Activated gamma-delta T cell (primary cell): Measurements from ENCODE around the gene DCLK1.
A peak's percentile ranks its signal among the peaks of the same experiment; 100 is the strongest.

Source experiments
- DNase-seq: peaks from one replicate; lab custom pipeline; 2025; lab: John Stamatoyannopoulos, UW

Gene DCLK1

GRCh38 chr13:35947315-35947714, 183.9 kb downstream of the DCLK1 start:
- no peak for DNase-seq

- DNase-seq, result no peak
Measured at GRCh38 chr13:35945368-35945767, 185.8 kb downstream of the DCLK1 start.

GRCh38 chr13:35941374-35941773, 189.8 kb downstream of the DCLK1 start:
- no peak for DNase-seq

- DNase-seq, result no peak
Measured at GRCh38 chr13:35940734-35941133, 190.4 kb downstream of the DCLK1 start.

GRCh38 chr13:35936246-35936978, 194.8 kb downstream of the DCLK1 start:
- no peak for DNase-seq

- no peak for DNase-seq
Measured at GRCh38 chr13:35930665-35931631, 200.2 kb downstream of the DCLK1 start.

GRCh38 chr13:35927567-35928021, 203.6 kb downstream of the DCLK1 start:
- DNase-seq, result no peak

- no peak for DNase-seq
Measured at GRCh38 chr13:35926859-35927530, 204.2 kb downstream of the DCLK1 start.

- no peak for DNase-seq
Measured at GRCh38 chr13:35925669-35926068, 205.5 kb downstream of the DCLK1 start.

- DNase-seq, result no peak
Measured at GRCh38 chr13:35923347-35923746, 207.8 kb downstream of the DCLK1 start.

GRCh38 chr13:35920816-35921215, 210.4 kb downstream of the DCLK1 start:
- no peak for DNase-seq

- DNase-seq, result no peak
Measured at GRCh38 chr13:35917942-35918645, 213.1 kb downstream of the DCLK1 start.

GRCh38 chr13:35917252-35917941, 213.8 kb downstream of the DCLK1 start:
- peak; percentile 2 for DNase-seq

GRCh38 chr13:35916146-35916545, 215.0 kb downstream of the DCLK1 start:
- DNase-seq, result no peak

- no peak for DNase-seq
Measured at GRCh38 chr13:35914662-35915061, 216.5 kb downstream of the DCLK1 start.

GRCh38 chr13:35912841-35913240, 218.3 kb downstream of the DCLK1 start:
- DNase-seq, result no peak

GRCh38 chr13:35909837-35910540, 221.2 kb downstream of the DCLK1 start:
- no peak for DNase-seq

- no peak for DNase-seq
Measured at GRCh38 chr13:35909091-35909490, 222.1 kb downstream of the DCLK1 start.

- DNase-seq, result no peak
Measured at GRCh38 chr13:35908226-35908625, 223.0 kb downstream of the DCLK1 start.

- DNase-seq, result no peak
Measured at GRCh38 chr13:35906636-35907035, 224.5 kb downstream of the DCLK1 start.
